ENCODE data around the gene KIR3DL2.
"Not testable (repeated sequence)": the region's sequence is repeated elsewhere in the genome, so short reads cannot be mapped to it uniquely, and the experiment has no call there.

Gene KIR3DL2

GRCh38 chr19:54902061-54902460 lies 51.8 kb downstream of the KIR3DL2 start:
- no peaks in the 10 kb centered on the region for H3K4me1 ChIP-seq
- DNase-seq = no peak
- no peaks in the 10 kb centered on the region for H3K9me3 ChIP-seq
- H3K27me3 ChIP-seq = peaks cover 31% of the 10 kb centered on the region
- no peaks in the 10 kb centered on the region for H3K36me3 ChIP-seq
- H3K4me3 ChIP-seq (ENCODE audit: low read depth, low read length) = no peak overlapping the region
- no peak for TF ChIP-seq CTCF (IDR thresholded peaks at IDR 0.05; ENCODE audit: low read depth, low read length)

GRCh38 chr19:54903303-54903702 lies 53.1 kb downstream of the KIR3DL2 start:
- no peak for TF ChIP-seq CTCF (IDR thresholded peaks at IDR 0.05; ENCODE audit: low read depth, low read length)
- Histone ChIP-seq H3K36me3 (no peaks in the 10 kb centered on the region), H3K27me3 (peaks cover 29% of the 10 kb centered on the region), H3K4me1 (no peaks in the 10 kb centered on the region), H3K4me3 (ENCODE audit: low read depth, low read length) (no peak overlapping the region), H3K9me3 (no peaks in the 10 kb centered on the region)
- no peak for DNase-seq

GRCh38 chr19:54904261-54904660 lies 54.0 kb downstream of the KIR3DL2 start:
- H3K36me3 ChIP-seq; H3K4me1 ChIP-seq; H3K9me3 ChIP-seq; H3K4me3 ChIP-seq (ENCODE audit: low read depth, low read length); DNase-seq: not testable (repeated sequence)
- peaks cover 27% of the 10 kb centered on the region for H3K27me3 ChIP-seq

- H3K4me1 ChIP-seq = no peaks in the 10 kb centered on the region
- no peaks in the 10 kb centered on the region for H3K36me3 ChIP-seq
- no peak for TF ChIP-seq CTCF (IDR thresholded peaks at IDR 0.05; ENCODE audit: low read depth, low read length)
- no peak overlapping the region for H3K4me3 ChIP-seq (ENCODE audit: low read depth, low read length)
- no peaks in the 10 kb centered on the region for H3K9me3 ChIP-seq
- peaks cover 15% of the 10 kb centered on the region for H3K27me3 ChIP-seq
- DNase-seq = no peak
Measured at GRCh38 chr19:54905421-54905802, 55.2 kb downstream of the KIR3DL2 start.

- peaks cover 11% of the 10 kb centered on the region; the same call in 1 of the 2 replicates for H3K27me3 ChIP-seq
- no peaks in the 10 kb centered on the region for H3K9me3 ChIP-seq
- no peak within 1 kb of the TSS for H3K4me3 ChIP-seq (ENCODE audit: low read depth, low read length)
- TF ChIP-seq CTCF (IDR thresholded peaks at IDR 0.05; ENCODE audit: low read depth, low read length) = no peak
- H3K4me1 ChIP-seq = no peaks in the 10 kb centered on the region
- no peak for DNase-seq
- H3K36me3 ChIP-seq = no peaks in the 10 kb centered on the region
Measured at GRCh38 chr19:54905803-54906511, 55.7 kb downstream of the KIR3DL2 start, which contains the start of gene NCR1. TSS of gene NCR1 (plus strand) at chr19:54906148. CDS start at chr19:54906188, 40 bp downstream.

- Histone ChIP-seq H3K4me1 (no peaks in the 10 kb centered on the region), H3K4me3 (ENCODE audit: low read depth, low read length) (no peak overlapping the region), H3K36me3 (no peaks in the 10 kb centered on the region), H3K9me3 (no peaks in the 10 kb centered on the region), H3K27me3 (0 out of 2 replicates have a peak, but pooled peaks cover 8% of the 10 kb centered on the region)
- TF ChIP-seq CTCF (IDR thresholded peaks at IDR 0.05; ENCODE audit: low read depth, low read length) = no peak
- no peak for DNase-seq
Measured at GRCh38 chr19:54906819-54907218, 56.6 kb downstream of the KIR3DL2 start.

GRCh38 chr19:54907899-54908298 lies 57.7 kb downstream of the KIR3DL2 start:
- not testable (repeated sequence) for H3K9me3 ChIP-seq; H3K36me3 ChIP-seq; H3K27me3 ChIP-seq; H3K4me1 ChIP-seq; DNase-seq; H3K4me3 ChIP-seq (ENCODE audit: low read depth, low read length)

Data from BE2C (cell line).